Activated T-cell treated with anti-CD3 and anti-CD28 coated beads, Interleukin-2, amount 50 U/mL, for 48 hours (primary cell): ENCODE results near the gene PHF12.

Experiments used
- DNase-seq, 2 experiments: peaks; one replicate each; pipeline ENCODE4 v3.0.0-alpha.2; 2020

PHF12 gene

GRCh38 chr17:28951428-28951990 lies at the start of gene PHF12:
TSS of gene PHF12 (minus strand) at chr17:28951518. CDS start at chr17:28950960, 558 bp downstream.
- DNase-seq: peak; percentile 99

DNA sequence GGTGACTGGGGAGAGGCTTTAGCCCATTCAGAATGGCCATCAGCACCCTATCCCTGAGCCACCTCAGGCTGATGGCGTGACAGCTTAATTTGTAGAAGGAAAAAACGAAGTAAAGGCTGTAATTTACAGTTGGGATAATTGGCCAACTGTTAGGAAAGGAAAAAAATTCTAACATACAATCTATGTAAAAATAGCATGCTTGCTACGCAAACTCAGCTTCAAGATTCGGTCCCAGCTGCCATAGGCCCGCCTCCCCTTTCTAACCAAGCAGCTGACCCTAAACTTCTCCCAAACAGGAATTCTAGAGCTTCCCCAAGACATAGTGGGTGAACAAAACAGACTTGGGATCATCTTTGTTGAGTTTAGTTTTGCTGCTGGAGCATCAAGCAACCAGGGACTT lies 49.7 kb upstream of the PHF12 start:
- no peak for DNase-seq

DNA sequence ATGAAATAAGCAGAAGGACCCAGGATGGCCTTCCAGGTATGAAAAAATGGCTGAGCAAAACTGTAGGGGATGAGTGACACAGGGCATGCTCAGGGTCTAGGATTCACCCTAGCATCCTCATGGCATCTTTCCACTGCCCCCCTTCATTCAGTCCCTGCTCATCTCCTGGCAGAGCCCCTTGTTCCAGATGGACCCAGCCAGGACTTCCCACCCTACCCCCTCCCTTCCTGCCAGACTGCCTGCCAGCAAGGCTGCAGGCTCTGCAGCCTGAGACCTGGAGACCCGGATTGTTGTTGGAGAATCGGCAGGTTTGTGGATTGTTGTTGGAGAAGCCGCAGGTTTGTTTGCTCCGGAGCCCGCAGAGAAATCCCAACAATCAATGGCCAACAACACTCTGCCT lies 47.9 kb upstream of the PHF12 start:
- no peak for DNase-seq

DNA sequence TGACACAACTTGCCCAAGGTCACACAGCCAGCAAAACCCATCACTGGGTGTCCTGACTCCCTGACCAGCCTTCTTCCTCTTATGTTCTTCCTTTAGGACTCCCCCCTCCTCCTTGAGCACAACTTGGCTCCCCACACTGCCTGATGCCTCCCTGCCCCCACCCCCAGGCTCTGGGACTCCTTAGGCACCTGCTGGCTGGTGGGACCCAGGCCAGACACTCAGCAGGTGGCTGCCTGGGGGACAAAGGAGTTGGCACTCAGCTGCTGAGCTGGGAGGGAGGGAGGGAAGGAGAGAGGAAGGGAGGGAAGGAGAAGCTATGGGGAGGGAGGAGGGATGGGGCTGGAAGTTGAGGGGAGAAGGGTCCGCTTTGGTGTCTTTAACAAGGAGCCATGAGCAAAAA lies 46.5 kb upstream of the PHF12 start:
- no peak for DNase-seq

DNA sequence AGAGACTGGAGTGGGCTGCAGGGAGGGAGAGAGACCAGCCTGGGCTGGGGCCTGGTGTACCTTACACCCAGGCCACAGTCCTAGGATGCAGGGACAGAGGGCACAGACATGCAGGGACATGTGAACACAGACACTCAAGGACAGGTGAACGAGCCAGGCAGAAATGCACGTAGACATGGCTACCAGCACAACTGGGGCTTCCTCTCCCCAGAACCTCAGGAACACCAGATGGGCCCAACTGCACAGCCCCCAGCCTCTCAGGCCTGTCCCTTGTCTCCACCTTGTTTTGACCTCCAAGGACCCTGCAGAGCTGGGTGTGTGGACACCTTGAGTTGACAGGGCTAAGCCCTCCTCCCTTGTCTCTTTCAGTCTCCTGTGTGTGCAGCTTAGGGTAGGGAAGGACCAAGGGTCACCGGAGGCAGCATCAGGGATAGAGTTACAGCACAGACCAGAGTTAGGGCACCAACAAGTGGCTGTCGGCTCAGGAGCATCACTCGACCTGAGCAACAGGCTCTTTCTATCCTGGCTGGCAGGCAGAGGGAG lies 45.3 kb upstream of the PHF12 start:
- DNase-seq: no peak

- DNase-seq: no peak
Measured at GRCh38 chr17:28993645-28994426, 42.5 kb upstream of the PHF12 start.

- no peak for DNase-seq
Measured at GRCh38 chr17:28992625-28993600, 41.6 kb upstream of the PHF12 start.

DNA sequence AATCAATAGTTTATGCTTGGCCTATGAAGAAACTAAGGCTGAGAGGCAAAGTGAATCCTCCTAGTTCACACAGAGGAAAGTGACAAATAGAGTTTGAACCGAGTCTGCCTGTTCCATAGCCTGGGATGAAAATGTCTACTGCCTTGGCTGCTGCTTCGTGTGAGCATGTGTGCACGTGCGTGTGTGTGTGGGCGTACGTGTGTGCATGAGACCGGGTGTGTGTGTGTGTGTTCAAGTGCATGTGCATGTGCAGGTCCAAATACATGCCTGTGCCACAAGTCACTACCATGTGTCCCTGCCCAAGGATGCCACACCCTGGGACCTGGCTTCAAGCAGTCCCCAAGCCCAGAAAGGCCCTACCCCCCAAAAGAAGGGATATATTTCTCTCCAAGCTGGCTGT lies 40.9 kb upstream of the PHF12 start:
- no peak for DNase-seq

GRCh38 chr17:28991779-28992178 lies 40.5 kb upstream of the PHF12 start:
- DNase-seq: no peak

DNA sequence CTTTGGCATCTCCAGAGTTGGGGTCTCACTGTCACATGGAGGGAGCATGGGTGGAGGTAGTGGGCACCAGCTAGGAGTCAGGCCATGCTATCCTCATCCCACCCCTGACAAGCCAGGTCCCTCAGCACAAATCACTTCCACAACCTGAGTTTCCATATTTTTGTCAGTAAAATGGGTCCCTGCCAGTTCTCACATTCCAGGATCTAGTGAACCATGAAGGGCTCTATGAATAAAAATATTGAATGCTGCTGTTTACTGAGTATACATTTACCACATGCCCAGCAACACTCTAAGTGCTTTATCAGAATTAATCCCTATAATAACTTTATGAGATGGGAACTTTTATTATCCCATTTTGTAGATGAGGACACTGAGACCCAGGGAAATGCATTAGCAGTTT lies 37.7 kb upstream of the PHF12 start:
- no peak for DNase-seq

DNA sequence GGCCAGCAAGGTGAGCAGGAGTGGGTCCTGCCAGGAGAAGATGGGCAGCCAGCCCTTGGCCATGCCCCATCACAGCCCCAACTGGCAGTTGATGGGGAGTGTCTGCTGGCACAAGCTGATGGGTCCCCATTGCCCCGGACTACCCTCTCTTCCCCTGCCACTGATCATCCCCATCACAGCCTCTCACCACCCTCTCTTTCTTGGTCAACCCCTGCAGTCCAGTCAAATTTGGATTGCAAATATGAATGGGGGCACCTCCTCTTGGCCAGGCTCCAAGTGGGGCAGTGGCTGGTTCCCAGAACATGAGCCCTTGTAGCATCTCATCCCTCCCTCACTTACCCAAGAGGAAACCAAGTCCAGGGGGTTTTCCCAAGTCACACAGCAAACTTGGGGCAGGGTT lies 37.2 kb upstream of the PHF12 start:
- DNase-seq: no peak

DNA sequence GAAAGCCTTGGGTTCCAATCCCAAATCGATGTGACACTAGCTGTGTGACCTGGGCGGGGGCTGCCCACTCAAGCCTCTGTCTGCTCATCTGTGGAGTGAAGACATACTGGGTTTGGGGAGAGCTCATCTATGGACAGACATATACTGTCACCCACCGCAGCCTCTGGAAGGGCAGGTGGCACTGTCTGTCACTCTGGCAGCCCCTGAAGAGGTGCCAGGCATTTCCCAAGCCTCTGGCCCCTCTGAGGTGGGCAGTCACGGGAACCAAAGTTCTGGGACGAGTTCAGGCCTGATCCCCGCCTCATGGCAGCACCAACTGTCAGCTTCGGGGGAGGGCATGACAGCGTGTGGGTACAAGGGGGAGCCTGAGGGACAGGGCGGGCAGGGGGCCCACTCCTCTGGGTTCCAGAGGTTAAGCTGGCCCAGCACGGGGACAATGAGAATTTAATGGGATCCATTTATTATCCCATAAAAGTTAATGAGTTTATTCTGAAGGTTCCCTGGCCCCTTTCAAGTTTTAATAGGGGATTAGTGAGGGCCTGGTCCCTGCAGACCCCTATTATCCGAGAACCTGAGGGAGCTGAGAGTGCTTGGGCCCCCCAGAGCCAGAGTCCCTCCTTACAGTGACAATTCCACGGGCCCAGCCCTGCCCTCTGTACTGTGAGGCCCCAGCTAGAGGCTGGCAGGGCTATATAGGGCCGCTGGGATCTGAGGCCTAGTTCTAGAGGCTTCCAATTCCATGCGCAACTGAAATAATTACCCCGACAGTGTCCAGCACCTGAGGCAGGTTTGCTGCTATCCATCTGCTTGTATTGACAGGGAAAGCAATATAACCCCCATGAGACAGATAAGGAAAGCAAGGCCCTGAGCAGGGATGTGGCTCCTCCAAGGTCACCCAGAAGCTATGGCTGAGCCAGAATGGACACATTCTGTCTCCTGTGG lies 35.7 kb upstream of the PHF12 start:
- DNase-seq: no peak

DNA sequence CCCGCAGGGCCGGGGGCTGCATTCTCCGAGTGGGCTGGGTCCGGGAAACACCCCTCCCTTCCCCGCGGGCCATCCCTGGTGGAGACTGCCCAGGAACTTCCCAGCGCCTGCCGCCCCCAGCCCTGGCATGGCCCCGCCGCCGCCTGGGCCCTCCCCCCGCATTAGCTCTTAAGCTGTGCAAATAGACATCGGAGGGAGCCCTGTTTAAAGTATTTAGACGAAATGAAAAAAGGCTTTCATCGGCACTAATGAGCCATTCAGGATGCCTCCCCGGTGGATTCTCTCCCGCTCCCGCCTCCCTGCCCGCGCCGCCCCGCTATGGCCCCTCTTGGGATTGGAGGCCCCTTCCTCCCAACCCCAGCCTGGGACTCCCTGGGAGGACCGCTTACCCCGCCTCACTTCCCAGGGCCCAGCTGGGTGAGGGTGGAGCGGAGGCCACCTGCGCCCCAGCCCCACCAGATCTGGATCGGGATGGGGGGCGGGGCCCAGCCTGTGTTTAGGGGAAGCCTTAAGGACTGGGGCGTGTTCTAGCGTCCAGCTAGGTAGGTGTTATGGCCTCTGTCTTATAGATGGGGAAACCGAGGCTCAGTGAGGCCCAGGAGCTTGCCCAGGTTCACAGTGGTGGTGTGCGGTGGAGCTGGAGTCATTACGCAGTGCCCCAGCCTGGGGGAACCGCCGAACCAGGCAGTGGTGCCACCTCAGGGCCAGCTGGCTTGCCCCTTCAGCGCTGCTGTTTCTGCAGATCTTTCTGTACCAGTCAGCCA lies 34.8 kb upstream of the PHF12 start:
- DNase-seq: no peak

DNA sequence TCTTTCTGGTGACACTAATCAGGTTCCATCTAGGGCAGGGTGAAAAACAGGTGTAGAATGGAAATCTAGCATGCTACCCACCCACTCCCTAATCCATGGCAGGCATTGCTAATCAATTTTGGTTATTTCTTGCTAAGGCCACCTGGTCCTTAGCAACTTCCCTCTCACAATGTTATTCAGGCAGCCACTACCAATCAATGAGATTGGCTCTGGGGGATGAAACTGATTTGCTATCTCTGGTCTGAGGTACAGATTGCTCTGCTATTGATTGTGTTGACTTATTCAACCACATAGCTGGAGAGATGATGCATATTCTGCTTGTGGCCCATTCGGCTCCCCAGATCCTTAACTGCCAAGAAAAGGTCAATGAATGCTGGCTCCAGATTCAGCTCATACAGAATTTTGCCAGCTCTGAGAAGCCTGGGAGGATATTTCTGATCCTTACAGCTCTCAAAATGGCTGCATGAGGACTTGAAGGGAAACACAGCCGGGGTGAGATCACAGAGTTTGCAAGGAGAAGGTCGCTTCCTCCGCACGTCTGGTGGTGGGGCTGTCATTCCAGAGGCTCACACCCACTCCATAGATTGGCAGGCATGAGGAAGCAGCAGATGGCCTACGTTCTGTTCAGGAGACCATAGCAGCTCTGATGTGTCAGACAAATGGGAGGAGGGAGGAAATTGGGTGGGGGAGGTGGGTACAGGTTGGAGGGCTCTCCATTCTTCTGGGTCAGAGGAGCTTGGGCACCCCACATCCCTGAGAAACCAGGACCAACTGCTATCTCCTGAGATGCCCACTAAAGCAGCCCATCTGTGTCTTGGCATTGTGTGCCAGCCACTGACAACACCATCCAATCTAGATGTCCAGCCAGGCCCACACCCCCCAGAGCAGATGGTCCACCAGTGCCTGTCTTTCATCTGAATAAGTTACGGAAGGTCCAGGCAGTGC lies 32.2 kb upstream of the PHF12 start:
- DNase-seq: no peak

DNA sequence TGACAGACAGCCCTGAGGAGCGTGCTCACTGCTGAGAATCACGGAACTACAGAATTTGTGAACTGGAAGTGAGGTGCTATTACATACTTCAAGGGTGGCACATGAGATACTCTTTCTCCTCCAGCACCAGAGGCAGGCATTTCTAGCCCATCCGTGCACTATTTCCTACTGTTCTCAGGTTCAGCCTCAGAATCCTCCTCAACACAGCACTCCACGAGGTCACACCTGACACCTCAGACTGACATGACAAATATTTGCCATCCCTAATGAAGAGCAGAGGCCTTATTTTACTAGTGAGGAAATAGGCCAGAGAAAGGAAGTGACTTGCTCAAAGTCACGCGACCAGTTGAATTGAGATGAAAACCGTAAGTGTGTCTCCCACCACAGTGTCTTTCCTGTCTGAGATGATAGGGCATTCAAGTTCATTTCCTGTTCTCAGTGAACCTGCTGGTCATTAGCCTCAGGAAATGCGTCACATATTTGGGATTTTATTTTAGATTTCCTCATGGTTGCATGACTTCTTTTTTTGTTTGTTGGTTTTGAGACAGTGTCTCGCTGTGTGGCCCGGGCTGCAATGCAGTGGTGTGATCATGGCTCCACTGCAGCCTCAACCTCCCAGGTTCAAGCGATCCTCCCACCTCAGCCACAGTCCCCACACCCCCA lies 30.9 kb upstream of the PHF12 start:
- DNase-seq: peak; percentile 45 to 48

DNA sequence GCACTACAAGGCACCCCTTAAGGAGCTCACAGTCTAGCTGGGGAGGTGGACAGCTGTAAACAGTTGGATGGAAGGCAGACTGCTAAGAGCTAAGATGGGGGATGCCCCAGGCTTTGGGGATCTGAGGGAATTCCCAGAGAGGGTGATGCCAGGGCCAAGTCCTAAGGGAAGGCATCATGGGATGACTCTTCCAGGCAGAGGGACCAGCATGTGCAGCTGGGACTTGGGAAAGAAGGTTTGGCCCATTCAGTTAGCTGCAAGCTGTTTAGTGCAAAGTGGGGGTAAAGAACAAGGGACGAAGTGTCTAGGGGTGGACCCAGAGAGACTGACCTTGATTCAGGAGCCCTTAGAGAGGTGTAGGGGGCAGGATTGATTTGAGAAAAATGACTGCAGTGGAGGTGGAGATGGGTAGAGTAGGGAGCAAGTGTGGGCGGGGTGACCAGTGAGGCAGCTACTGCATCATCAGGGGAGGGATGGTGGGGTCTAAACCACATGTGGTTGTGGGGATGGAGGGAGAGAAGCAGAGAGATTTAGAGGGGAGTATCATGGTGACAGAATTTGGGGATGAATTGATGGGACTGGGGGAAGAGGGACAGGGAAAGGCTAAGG lies 27.1 kb upstream of the PHF12 start:
- DNase-seq: no peak

- no peak for DNase-seq
Measured at GRCh38 chr17:28977659-28978355, 26.5 kb upstream of the PHF12 start.

DNA sequence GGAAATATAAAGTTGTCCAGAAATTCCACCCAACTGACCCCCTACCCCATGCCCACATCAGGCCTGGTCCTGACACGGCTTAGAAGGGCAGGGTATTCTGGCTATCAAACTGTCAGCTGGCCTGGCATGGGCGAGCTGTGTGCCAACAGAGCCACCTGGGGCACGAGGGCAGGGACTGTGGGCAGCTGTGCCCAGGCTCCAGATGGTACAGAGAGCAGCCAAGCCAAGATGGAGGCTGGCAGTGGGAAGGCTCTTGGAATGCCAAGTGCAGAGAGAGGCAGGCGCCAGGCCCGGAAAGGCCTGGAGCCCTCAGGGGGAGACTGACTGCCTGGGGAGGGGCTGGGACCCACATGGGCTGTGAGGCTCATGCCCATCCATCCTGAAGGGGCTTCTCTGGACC lies 24.3 kb upstream of the PHF12 start:
- no peak for DNase-seq

GRCh38 chr17:28975031-28975430 lies 23.7 kb upstream of the PHF12 start:
- DNase-seq: no peak
